GM10248 (cell line): ENCODE results near the gene XYLT1.
A peak's percentile ranks its signal among the peaks of the same experiment; 100 is the strongest.

Experiments
- CTCF ChIA-PET: fragments of 300-600 bp; sonication (Branson Sonifier 250); formaldehyde crosslinking; extraction: SDS; loops from one replicate; lab custom pipeline; 2021; ENCODE audit warnings: antibody characterized with exemption; lab: Yijun Ruan, JAX
- POLR2A ChIA-PET: fragments of 350-650 bp; sonication (Branson Sonifier 250); formaldehyde crosslinking; extraction: SDS; loops from one replicate; lab custom pipeline; 2020; ENCODE audit warnings: antibody characterized with exemption; lab: Yijun Ruan, JAX
- DNase-seq: peaks from one replicate; pipeline ENCODE4 v3.0.0; 2012; ENCODE audit errors: extremely low spot score
- TF ChIP-seq, protein P1 (sequence below): IDR thresholded peaks from 2 replicates; pipeline ENCODE4 v1.5.1; 2012; ENCODE audit warnings: mild to moderate bottlenecking, low read depth; ENCODE audit errors: extremely low read depth, missing control alignments, control extremely low read depth

Gene XYLT1

DNA sequence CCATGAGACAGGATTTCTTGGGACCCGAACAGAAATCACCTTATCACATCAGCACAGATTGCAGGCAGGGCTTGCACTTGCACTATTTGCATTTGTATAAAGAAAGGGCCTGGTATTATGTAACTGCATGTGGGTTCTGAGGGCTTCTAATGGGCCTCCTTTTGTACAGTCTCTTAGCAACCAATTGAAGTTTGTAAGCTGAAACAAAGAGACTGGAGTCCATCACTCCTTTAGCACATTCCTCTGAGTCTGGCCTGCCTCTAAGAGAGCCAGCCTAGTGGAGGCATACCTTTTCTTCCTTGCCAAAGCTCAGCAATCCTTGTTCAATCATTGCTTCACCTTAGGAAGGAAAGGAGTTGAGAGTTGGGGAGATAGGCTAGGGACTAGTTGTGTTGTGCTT is 387.1 kb downstream of the XYLT1 start:
- ChIA-PET POLR2A (no interaction called here), CTCF (no interaction called here)
- DNase-seq, result no peak
- TF ChIP-seq, protein P1, sequence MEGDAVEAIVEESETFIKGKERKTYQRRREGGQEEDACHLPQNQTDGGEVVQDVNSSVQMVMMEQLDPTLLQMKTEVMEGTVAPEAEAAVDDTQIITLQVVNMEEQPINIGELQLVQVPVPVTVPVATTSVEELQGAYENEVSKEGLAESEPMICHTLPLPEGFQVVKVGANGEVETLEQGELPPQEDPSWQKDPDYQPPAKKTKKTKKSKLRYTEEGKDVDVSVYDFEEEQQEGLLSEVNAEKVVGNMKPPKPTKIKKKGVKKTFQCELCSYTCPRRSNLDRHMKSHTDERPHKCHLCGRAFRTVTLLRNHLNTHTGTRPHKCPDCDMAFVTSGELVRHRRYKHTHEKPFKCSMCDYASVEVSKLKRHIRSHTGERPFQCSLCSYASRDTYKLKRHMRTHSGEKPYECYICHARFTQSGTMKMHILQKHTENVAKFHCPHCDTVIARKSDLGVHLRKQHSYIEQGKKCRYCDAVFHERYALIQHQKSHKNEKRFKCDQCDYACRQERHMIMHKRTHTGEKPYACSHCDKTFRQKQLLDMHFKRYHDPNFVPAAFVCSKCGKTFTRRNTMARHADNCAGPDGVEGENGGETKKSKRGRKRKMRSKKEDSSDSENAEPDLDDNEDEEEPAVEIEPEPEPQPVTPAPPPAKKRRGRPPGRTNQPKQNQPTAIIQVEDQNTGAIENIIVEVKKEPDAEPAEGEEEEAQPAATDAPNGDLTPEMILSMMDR, result no peak

DNA sequence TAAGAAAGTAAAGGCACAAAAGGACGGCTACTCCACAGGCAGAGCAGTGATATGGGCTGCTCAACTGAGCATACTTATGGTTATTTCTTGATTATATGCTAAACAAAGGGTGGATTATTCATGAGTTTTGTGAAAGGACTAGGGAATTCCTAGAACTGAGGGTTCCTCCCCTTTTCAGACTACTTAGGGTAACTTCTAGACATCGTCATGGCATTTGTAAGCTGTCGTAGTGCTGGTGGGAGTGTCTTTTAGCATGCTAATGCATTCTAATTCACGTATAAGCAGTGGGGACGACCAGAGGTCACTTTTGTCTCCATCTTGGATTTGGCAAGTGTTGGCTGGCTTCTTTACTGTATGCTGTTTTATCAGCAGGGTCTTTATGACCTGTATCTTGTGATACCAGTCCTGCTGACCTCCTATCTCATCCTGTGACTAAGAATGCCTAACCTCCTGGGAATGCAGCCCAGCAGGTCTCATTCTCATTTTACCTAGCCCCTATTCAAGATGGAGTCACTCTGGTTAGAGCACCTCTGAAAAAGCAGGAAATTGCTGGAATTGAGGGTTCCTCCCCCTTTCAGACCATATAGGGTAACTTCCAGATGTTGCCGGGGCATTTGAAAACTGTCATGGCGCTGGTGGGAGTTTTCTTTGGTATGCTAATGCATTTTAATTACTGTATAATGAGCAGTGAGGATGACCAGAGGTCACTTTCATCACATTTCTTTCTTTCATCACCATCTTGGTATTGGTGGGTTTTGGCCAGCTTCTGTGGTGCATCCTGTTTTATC is 388.5 kb downstream of the XYLT1 start:
- DNase-seq, result no peak
- POLR2A ChIA-PET, result no interaction called here
- CTCF ChIA-PET, result interaction anchor here (1.0 kb wide), 1 partner anchor 10 kb away, joined by 3 read pairs; no protein-coding TSS in a partner anchor
- TF ChIP-seq, protein P1, result no peak

DNA sequence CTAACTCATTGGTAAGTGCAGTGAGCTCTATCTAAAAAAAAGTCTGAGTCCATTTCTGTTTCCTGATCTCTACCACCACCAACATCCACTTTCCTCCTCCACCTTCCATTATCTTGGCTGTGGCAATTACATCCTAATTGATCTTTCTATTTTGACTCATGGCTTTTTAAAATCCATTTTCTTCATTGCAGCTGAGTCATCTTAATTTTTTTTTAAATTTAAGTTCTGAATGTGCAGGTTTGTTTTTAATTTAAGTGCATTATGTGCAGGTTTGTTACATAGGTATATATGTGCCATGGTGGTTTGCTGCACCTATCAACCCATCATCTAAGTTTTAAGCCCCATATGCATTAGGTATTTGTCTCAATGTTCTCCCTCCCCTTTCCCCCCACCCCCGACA is 390.7 kb downstream of the XYLT1 start:
- ChIA-PET CTCF (no interaction called here), POLR2A (no interaction called here)
- TF ChIP-seq, protein P1, result no peak
- no peak for DNase-seq

DNA sequence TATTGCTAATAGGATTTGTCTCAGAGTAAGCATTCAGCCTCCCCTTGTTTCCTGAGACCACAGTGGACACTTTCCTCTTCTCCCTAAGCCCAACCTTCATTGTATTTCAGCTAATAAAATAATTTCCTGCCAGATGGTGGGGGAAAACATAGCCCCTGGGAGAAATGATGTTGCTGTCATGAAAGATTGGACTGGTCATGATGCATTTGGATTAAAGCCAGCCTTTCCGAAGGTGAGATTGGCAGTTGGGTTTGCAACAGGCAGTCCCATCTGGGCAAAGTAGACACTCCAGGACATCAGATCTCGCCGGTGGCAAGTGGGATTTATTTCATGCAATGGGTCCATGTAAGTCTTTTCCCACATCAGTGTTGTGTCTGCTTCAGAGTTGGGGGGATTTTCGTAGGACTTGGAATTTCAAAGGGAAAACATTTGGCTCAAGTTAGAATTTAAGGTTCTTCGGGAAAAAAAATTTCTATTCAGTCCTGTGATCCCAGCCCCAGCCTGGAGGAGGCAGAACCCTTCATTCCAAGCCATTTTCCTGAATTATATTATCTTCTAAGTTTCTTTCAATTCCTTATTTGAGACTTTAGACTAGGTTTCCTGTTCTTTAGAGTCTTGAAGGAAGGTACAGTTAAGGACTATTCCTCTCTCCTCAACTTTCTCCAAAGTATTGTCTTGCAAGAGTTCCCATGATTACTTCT is 391.7 kb downstream of the XYLT1 start:
- POLR2A ChIA-PET, result no interaction called here
- TF ChIP-seq, protein P1, result no peak
- CTCF ChIA-PET, result no interaction called here
- DNase-seq, result no peak

DNA sequence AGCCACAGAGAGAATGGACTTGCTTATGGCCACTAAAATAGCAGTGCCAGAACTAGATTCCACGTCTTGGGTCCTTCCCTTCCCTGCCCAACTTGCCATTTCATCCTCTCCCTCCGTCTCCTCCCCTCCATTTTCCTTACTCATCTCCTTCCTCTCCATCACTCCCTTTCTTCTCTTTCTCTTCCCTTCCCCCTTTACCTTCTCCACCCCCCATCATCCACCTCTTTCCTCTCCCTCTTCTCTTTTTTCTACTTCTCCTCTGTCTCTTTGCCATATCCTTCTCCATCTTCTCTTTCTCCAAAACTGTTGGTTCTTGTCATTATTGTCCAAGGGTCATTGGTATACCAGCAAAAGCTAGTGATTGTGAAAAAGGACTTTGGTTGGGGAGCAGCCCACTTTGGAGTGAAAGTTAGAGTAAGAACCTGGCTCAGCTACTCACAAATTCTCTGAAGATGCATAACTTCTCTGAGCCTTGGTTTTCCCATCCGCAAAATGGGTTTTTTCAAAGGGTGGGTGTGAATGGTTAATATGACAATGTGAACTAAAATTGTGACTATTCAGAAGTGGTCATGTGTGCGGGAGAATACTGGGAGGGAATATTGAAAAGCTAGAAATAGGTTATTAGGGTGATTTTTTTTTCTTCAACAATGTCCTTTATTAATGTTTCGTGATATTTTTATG is 393.8 kb downstream of the XYLT1 start:
- TF ChIP-seq, protein P1, result no peak
- CTCF ChIA-PET, result interaction anchor here (2.2 kb wide), 1 partner anchor 8 kb away, joined by 6 read pairs; no protein-coding TSS in a partner anchor
- POLR2A ChIA-PET, result no interaction called here
- no peak for DNase-seq

DNA sequence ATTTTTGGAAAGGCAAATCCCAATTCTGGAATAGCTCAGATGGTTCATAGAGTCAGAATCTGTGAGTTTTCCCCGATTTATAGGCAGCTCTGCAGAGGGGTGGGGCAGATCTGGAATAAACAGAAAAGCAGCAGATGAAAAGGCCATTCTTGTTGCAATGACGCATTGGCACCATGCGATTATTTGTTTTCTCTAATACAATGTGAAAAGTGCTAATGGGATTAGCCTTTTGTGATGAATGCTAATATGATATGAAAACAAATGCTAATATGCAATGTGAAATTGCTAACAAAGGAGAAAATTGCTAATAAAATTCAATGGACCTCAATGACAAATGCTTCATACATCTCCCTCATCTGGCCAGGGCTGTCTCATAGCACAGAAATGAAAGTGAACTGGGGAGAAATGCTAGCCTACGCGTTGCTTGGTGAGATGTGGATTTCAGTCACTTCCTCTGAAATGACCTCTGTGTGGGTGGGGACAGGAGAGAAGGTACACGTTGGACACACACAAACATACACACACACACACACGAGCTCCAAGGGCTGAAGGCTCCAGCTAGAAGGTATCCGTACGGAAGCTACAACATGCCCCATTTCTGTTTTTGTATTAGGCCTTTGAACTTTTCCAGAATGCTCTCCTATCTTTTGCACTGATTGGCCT is 394.5 kb downstream of the XYLT1 start:
- POLR2A ChIA-PET, result no interaction called here
- TF ChIP-seq, protein P1, result peak; percentile 8
- CTCF ChIA-PET, result interaction anchor here (0.9 to 2.2 kb wide), 2 partner anchors 9 to 215 kb away, joined by 3 to 6 read pairs; no protein-coding TSS in a partner anchor
- DNase-seq, result peak; percentile 25
